ENCODE measurements around the gene CTSC. TPM values are rescaled to one million over a fixed set of nuclear protein-coding genes. Genes with fewer than 3 reads are reported as not detected.

CTSC gene
- total and polyA plus RNA-seq, 2 of the 13 experiments (the other 11 are each of a cell fraction or from before 2014, with no cell fraction given): 144 to 210 TPM

- CTCF ChIA-PET (ENCODE audit: low intra/inter-chr PET ratio, low total read pairs): no interaction called here
- FAIRE-seq: no peak
- Histone ChIP-seq H4K20me1 (ENCODE audit: insufficient read depth, low read length) (no peaks in the 10 kb centered on the region), H3K4me3 (replicated peaks in 1 of 3; ENCODE audit: insufficient read depth in 1 of 3, low read depth in 2 of 3, low read length in 3 of 3) (no peak overlapping the region), H3K27me3 (ENCODE audit: control insufficient read depth in 1 of 2, insufficient read depth in 2 of 2, low read length in 2 of 2) (no peaks in the 10 kb centered on the region), H3K4me2 (ENCODE audit: low read depth, low read length) (no peak overlapping the region), H3K9me3 (ENCODE audit: low read length) (no peaks in the 10 kb centered on the region), H3K4me1 (ENCODE audit: insufficient read depth, low read length) (no peaks in the 10 kb centered on the region), H3K9ac (ENCODE audit: insufficient read depth, low read depth, low read length) (no peak overlapping the region), H2AFZ (ENCODE audit: low read length) (no peak overlapping the region), H3K79me2 (ENCODE audit: insufficient read depth, low read length) (no peaks in the 10 kb centered on the region), H3K36me3 (replicated peaks in 1 of 2; ENCODE audit: control insufficient read depth in 1 of 2, insufficient read depth in 2 of 2, low read length in 2 of 2) (no peaks in the 10 kb centered on the region), H3K27ac (ENCODE audit: extremely low read length, insufficient read depth, low read length) (no peak overlapping the region)
- no peak for ATAC-seq
- intact Hi-C loops (cut with micrococcal nuclease; ENCODE audit: unreplicated experiment) (no loop called here), in situ Hi-C loops (cut with HindIII; ENCODE audit: extremely low pct_ligation_motif_present, low pct_unique_long_range_greater_than_20kb) (no loop called here)
- WGBS (ENCODE audit: low lambda C conversion rate): 49% methylated on average over 3 of the region's 3 CpGs
- no TSS peak for BruUV-seq (replicated peaks)
- no peak for TF ChIP-seq SMAD3 (CRISPR knock-in tag; IDR thresholded peaks at IDR 0.05)
- TF ChIP-seq SRSF9 (IDR thresholded peaks at IDR 0.05; ENCODE audit: borderline replicate concordance, insufficient read depth, low read depth, low read length, poor library complexity, severe bottlenecking): no peak
- no peak for TF ChIP-seq RNF2 (conservative IDR thresholded peaks at IDR 0.05; ENCODE audit: low read depth)
- TF ChIP-seq MTF2 (CRISPR knock-in tag; IDR thresholded peaks at IDR 0.05; ENCODE audit: borderline replicate concordance): no peak
- no peak for TF ChIP-seq THAP9 (CRISPR knock-in tag; IDR thresholded peaks at IDR 0.05; ENCODE audit: borderline replicate concordance)
- no peak for TF ChIP-seq PAF1 (CRISPR knock-in tag; IDR thresholded peaks at IDR 0.05)
- TF ChIP-seq SALL2 (CRISPR knock-in tag; IDR thresholded peaks at IDR 0.05): no peak
- DNase-seq (ENCODE audit: low spot score): no peak
- POLR2A ChIA-PET: no interaction called here
Observed at GRCh38 chr11:88379130-88379529, 41.6 kb upstream of the CTSC start.
